ENCODE measurements around the gene GFAP.

The GFAP gene

DNA sequence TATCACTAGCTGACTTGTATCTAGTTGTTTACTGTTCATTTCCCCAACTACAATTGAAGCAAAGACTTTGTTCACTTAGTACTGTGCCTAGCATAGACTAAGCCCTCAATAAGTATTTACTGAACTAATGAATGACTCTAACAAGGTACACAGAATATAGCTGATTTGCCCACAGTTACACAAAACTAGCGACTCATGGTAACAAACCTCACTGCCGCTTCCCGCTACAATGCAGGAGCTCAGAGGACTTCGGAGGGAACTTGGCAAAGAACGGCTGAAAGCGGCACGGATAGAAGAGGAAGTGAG, 16.6 kb downstream of the GFAP start:
- Histone ChIP-seq H3K9ac (peak overlapping the region; percentile 68), H3K27ac (peak overlapping the region; percentile 98), H3K4me1 (no peaks in the 10 kb centered on the region), H3K79me2 (peaks cover 27% of the 10 kb centered on the region), H3K36me3 (ENCODE audit: control insufficient read depth, insufficient read depth, low read length) (no peaks in the 10 kb centered on the region), H3K4me3 (ENCODE audit: low read depth, low read length) (peak overlapping the region; percentile 93), H2AFZ (peak overlapping the region; percentile 87), H3K9me3 (ENCODE audit: control insufficient read depth, low read length) (no peaks in the 10 kb centered on the region), H3K4me2 (ENCODE audit: low read length) (peak overlapping the region; percentile 79), H3K27me3 (ENCODE audit: control insufficient read depth, insufficient read depth, low read length) (no peaks in the 10 kb centered on the region)
- TF ChIP-seq CTCF (IDR thresholded peaks at IDR 0.05): no peak

GRCh38 chr17:44894642-44895041, 20.7 kb downstream of the GFAP start:
- H3K36me3 ChIP-seq (ENCODE audit: control insufficient read depth, insufficient read depth, low read length): no peaks in the 10 kb centered on the region
- H3K9me3 ChIP-seq (ENCODE audit: control insufficient read depth, low read length): no peaks in the 10 kb centered on the region
- H2AFZ ChIP-seq: no peak overlapping the region
- TF ChIP-seq CTCF (IDR thresholded peaks at IDR 0.05): no peak
- H3K9ac ChIP-seq: no peak overlapping the region
- H3K4me2 ChIP-seq (ENCODE audit: low read length): no peak overlapping the region
- H3K4me3 ChIP-seq (ENCODE audit: low read depth, low read length): no peak overlapping the region
- peaks cover 40% of the 10 kb centered on the region for H3K79me2 ChIP-seq
- no peaks in the 10 kb centered on the region for H3K4me1 ChIP-seq
- H3K27me3 ChIP-seq (ENCODE audit: control insufficient read depth, insufficient read depth, low read length): no peaks in the 10 kb centered on the region
- H3K27ac ChIP-seq: no peak overlapping the region

- Histone ChIP-seq H3K27me3 (ENCODE audit: control insufficient read depth, insufficient read depth, low read length) (no peaks in the 10 kb centered on the region), H3K79me2 (peaks cover 24% of the 10 kb centered on the region), H3K9ac (no peak overlapping the region), H3K4me2 (ENCODE audit: low read length) (no peak overlapping the region), H3K9me3 (ENCODE audit: control insufficient read depth, low read length) (no peaks in the 10 kb centered on the region), H3K27ac (no peak overlapping the region), H2AFZ (no peak overlapping the region), H3K36me3 (ENCODE audit: control insufficient read depth, insufficient read depth, low read length) (no peaks in the 10 kb centered on the region), H3K4me3 (ENCODE audit: low read depth, low read length) (no peak overlapping the region), H3K4me1 (peaks cover 6% of the 10 kb centered on the region)
- no peak for TF ChIP-seq CTCF (IDR thresholded peaks at IDR 0.05)
Measured at GRCh38 chr17:44892250-44892649, 23.1 kb downstream of the GFAP start.

DNA sequence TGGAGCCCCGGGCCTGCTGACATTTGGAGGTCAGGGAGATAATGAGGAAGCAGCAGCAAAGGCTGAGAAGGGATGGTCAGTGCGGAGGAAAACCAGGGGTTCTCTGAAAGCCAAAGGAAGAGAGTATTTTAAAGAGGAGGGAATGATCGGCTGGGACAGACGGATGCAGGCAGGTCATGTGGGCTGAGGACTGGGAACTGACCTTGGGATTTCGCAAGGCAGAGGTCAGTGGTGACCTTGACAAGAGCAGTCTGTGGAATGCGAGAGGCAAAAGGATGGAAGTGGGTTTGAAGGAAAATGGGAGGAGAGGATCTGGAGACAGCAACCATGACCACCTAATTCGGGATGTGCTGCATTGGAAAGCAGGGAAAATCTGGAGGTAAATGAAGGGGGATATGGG, 26.3 kb downstream of the GFAP start:
- peaks cover 6% of the 10 kb centered on the region for H3K4me1 ChIP-seq
- no peak overlapping the region for H3K4me3 ChIP-seq (ENCODE audit: low read depth, low read length)
- no peak overlapping the region for H2AFZ ChIP-seq
- no peak overlapping the region for H3K27ac ChIP-seq
- H3K36me3 ChIP-seq (ENCODE audit: control insufficient read depth, insufficient read depth, low read length): peaks cover 3% of the 10 kb centered on the region
- no peaks in the 10 kb centered on the region for H3K9me3 ChIP-seq (ENCODE audit: control insufficient read depth, low read length)
- no peaks in the 10 kb centered on the region for H3K27me3 ChIP-seq (ENCODE audit: control insufficient read depth, insufficient read depth, low read length)
- peaks cover 12% of the 10 kb centered on the region for H3K79me2 ChIP-seq
- no peak for TF ChIP-seq CTCF (IDR thresholded peaks at IDR 0.05)
- no peak overlapping the region for H3K4me2 ChIP-seq (ENCODE audit: low read length)
- no peak overlapping the region for H3K9ac ChIP-seq

DNA sequence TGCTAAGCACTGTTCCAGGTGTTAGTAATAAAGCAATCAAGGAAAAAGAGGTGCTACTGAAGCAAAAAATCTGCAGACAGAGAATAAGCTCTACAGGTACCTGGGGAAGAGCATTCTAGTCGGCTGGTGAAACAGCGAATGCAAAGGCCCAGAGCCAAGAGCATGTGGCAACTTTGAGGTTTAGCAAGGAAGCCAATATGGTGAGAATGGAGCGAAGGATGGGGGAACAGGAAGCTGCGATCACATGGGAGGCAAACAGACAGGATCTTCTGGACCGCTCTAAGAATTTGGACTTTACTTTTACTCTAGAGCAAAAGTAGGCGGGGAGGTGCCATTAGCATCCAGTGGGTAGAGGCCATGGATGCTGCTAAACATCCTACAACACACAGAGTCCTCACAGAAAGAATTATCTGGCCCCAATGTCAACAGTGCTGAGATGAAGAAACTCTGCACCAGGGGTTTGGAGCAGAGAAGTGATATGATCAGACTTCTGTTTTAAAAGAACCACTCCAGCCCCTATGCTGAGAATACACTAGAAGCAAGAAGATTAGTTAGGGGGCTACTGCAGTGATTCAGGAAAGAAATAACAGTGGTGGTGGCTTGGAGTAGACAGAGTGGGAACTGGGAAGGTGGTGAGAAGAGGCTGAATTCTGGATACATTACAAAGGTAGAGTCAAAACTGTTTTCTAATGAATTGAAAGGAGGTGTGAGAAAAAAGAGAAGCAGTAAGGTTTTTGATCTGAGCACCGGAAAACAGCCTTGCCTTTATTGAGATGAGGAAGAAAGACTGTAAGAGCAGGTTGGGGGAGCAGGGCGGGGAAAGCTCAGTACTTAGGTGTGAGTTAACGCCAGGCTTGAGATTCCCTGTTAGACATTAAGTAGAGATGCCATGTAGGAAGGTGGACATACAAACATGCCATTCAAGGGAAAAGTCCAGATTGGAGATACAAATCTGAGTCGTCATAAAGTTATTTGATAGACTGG, 27.0 kb downstream of the GFAP start:
- Histone ChIP-seq H3K27ac (no peak overlapping the region), H3K4me2 (ENCODE audit: low read length) (no peak overlapping the region), H3K36me3 (ENCODE audit: control insufficient read depth, insufficient read depth, low read length) (peaks cover 3% of the 10 kb centered on the region), H3K79me2 (peaks cover 11% of the 10 kb centered on the region), H3K9ac (no peak overlapping the region), H3K4me3 (ENCODE audit: low read depth, low read length) (no peak overlapping the region), H3K9me3 (ENCODE audit: control insufficient read depth, low read length) (no peaks in the 10 kb centered on the region), H3K4me1 (peaks cover 6% of the 10 kb centered on the region), H3K27me3 (ENCODE audit: control insufficient read depth, insufficient read depth, low read length) (no peaks in the 10 kb centered on the region), H2AFZ (no peak overlapping the region)
- no peak for TF ChIP-seq CTCF (IDR thresholded peaks at IDR 0.05)
